Testis (tissue), 2 donors: ENCODE results near the gene OR5C1.

Experiments
- CTCF ChIP-seq, 3 experiments: fragments of 450-650 bp in 2 of 3; fragments of 200-600 bp in 1 of 3; sonication (generic) in 1 of 3; IDR thresholded peaks; one replicate each; pipeline ENCODE4 v1.5.1; 2016 to 2019; ENCODE audit warnings: antibody characterized with exemption in 3 of 3, mild to moderate bottlenecking in 2 of 3, moderate library complexity in 1 of 3
- POLR2A ChIP-seq: fragments of 450-650 bp; IDR thresholded peaks from one replicate; pipeline ENCODE4 v1.6.1; 2017; ENCODE audit warnings: antibody characterized with exemption, mild to moderate bottlenecking, moderate library complexity

GRCh38 chr9:122819791-122820489 lies 31.2 kb downstream of the OR5C1 start:
- TF ChIP-seq CTCF (IDR thresholded peaks at IDR 0.05) (no peak), POLR2A (no peak)
